Colonic mucosa (tissue), 4 donors: ENCODE measurements around the gene TREX2. TPM values are rescaled to one million over a fixed set of nuclear protein-coding genes. Genes with fewer than 3 reads are reported as not detected.

Experiments used
- DNase-seq: peaks from one replicate; pipeline ENCODE4 v3.0.0-alpha.2; 2020
- H3K27ac ChIP-seq: fragments of 200-600 bp; one replicate; pipeline ENCODE4 v1.8.0; 2021
- H3K27me3 ChIP-seq: fragments of 200-600 bp; one replicate; pipeline ENCODE4 v1.8.0; 2021
- H3K36me3 ChIP-seq: fragments of 200-600 bp; one replicate; pipeline ENCODE4 v1.8.0; 2021
- H3K4me1 ChIP-seq: fragments of 200-600 bp; one replicate; pipeline ENCODE4 v1.8.0; 2021; ENCODE audit warnings: mild to moderate bottlenecking
- H3K4me3 ChIP-seq: fragments of 200-600 bp; one replicate; pipeline ENCODE4 v1.8.0; 2021
- H3K9ac ChIP-seq, 2 donors: one replicate each; pipeline ENCODE4 v1.7.0; 2013; ENCODE audit warnings: control low read depth in 2 of 2, low read depth in 2 of 2, low read length in 2 of 2
- H3K9me3 ChIP-seq: fragments of 200-600 bp; one replicate; pipeline ENCODE4 v1.8.0; 2021
- intact Hi-C: fragments of 100-400 bp; cut with DNase I; formaldehyde crosslinking; loops from one replicate; pipeline ENCODE4 v1.14.1; 2022
- total RNA-seq, 2 donors: library from RNA; stranded (reverse); fragmentation: NEBNext Ultra II Directional in 1 of 2; extraction: Animal tissue kit (Norgen Biotek cat#: 25700) in 1 of 2; gene quantifications; one replicate each; pipeline ENCODE4 v1.2.1, GENCODE V29; 2021
- TF ChIP-seq, protein P1 (sequence below): fragments of 200-600 bp; IDR thresholded peaks from one replicate; pipeline ENCODE4 v1.8.0; 2022; ENCODE audit warnings: antibody characterized with exemption, mild to moderate bottlenecking
- donor health status: healthy.
- donor health status: DM: no; HTN: no; CAD: no.
- donor health status: DM: no; HTN: no; CAD: no.

The TREX2 gene
- total RNA-seq, 2 donors from 2014 or later = 1.2 TPM; not detected in 1

DNA sequence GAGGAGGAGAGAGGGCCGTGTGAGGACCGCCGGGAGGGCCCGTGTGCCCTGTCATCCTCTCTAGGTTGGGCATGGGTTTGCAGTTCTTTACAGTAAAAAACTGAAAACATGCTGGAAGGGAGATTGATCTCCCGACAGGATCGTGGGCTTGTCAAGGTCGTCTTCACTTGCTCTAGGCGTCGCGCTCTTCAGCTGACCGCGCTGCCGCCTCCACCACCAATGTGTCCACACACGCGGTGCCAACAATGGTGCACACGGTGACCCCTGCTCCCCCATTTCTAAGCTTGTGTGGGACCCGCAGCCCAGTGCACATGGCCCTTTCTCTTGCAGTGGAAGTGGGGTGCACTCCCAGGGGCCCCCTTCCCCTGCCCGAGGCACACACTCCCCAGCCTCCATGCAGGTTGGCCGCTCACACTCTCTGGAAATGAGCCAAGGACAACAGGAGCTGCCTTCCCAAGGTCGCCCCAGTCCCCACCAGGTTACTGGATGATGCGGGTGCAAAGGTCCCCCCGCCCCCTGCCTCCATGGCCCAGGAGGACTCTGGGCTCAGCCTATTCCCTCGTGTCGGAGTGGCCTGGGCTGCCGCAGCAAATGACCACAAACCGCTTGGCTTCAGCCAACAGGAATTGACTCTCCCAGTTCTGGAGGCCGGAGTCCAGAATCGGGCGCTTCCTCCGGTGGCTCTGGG lies 36.3 kb downstream of the TREX2 start:
- Histone ChIP-seq H3K9me3 (no peaks in the 10 kb centered on the region), H3K4me1 (no peaks in the 10 kb centered on the region), H3K36me3 (no peaks in the 10 kb centered on the region), H3K27me3 (peaks cover 10% of the 10 kb centered on the region), H3K4me3 (no peak overlapping the region), H3K27ac (no peak overlapping the region), H3K9ac (no peak overlapping the region)
- intact Hi-C loops = no loop called here
- no peak for DNase-seq
- TF ChIP-seq, protein P1, sequence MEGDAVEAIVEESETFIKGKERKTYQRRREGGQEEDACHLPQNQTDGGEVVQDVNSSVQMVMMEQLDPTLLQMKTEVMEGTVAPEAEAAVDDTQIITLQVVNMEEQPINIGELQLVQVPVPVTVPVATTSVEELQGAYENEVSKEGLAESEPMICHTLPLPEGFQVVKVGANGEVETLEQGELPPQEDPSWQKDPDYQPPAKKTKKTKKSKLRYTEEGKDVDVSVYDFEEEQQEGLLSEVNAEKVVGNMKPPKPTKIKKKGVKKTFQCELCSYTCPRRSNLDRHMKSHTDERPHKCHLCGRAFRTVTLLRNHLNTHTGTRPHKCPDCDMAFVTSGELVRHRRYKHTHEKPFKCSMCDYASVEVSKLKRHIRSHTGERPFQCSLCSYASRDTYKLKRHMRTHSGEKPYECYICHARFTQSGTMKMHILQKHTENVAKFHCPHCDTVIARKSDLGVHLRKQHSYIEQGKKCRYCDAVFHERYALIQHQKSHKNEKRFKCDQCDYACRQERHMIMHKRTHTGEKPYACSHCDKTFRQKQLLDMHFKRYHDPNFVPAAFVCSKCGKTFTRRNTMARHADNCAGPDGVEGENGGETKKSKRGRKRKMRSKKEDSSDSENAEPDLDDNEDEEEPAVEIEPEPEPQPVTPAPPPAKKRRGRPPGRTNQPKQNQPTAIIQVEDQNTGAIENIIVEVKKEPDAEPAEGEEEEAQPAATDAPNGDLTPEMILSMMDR = no peak

DNA sequence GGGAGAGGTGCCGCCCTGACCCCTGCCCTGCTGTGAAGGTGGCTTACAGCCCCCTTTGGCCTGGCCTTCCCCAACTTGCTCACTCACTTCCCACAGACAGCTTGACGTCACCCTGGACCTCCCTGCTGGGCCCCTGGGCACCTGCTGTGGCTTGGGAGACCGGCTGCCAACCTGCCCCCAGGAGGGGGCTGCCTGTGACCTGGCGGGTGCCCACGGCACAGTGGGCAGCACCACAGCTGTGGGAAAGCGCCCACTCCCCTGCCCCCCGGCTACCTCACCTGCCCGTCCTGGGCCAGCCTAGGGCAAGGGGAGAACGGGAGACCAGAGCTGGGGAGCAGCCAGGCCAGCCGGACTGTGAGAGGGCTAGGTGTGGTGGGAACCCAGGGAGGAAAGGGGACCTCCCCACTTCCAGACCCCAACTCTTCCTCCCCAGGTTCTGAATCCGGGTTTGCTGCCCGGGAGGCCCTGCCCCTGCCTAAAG lies 36.9 kb downstream of the TREX2 start:
- no peak overlapping the region for H3K4me3 ChIP-seq
- H3K9ac ChIP-seq = no peak overlapping the region
- no peak for DNase-seq
- no peaks in the 10 kb centered on the region for H3K4me1 ChIP-seq
- intact Hi-C loops = no loop called here
- no peaks in the 10 kb centered on the region for H3K9me3 ChIP-seq
- H3K27ac ChIP-seq = no peak overlapping the region
- peaks cover 10% of the 10 kb centered on the region for H3K27me3 ChIP-seq
- no peaks in the 10 kb centered on the region for H3K36me3 ChIP-seq
- TF ChIP-seq, protein P1 = no peak

DNA sequence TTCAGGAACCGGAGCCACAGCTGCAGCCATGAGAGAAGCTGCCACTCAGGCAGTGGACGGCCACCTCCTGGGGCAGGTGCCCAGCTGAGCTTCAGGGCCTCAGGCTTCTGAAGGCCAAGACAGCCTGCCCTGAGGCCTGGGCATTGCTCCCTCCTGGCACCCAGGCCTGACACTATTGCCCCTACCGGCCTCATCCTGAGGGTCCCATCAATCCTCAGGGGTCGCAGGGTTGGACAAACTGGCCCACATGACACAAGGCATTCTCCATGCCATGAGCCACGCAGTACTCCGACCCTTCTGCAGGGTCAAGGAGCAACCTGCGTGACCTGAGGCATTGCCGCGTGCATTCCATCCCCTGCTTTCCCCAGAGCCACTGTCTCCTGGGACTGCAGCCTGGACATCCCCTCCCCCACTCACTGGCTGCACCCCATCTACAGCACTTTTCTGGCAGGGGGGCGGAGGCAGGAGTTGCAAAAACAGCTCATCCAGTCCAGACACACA lies 37.6 kb downstream of the TREX2 start:
- no peaks in the 10 kb centered on the region for H3K9me3 ChIP-seq
- no peak overlapping the region for H3K27ac ChIP-seq
- H3K36me3 ChIP-seq = no peaks in the 10 kb centered on the region
- TF ChIP-seq, protein P1 = no peak
- DNase-seq = no peak
- no peak overlapping the region for H3K9ac ChIP-seq
- intact Hi-C loops = no loop called here
- H3K4me1 ChIP-seq = no peaks in the 10 kb centered on the region
- H3K4me3 ChIP-seq = no peak overlapping the region
- H3K27me3 ChIP-seq = peaks cover 10% of the 10 kb centered on the region

DNA sequence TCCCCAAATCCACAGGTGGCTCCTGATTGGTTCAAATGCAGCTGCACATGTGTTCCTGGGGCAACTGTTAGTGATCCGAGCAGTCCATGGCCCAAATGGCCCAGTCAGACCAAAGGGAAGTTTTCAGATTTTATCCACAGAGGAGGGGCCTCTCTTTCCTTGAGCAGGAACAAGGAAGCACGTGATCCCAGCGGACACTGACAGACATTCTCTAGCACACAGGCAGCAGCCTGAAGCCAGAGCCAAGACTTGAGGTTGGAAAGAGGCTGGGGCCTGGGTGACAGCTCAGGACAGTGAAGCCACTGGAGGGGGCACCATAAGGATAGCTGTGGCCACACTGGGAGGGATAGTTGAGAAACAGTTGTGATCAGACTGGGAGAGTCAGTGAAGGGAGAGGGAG lies 38.1 kb downstream of the TREX2 start:
- no peak overlapping the region for H3K27ac ChIP-seq
- H3K4me1 ChIP-seq = no peaks in the 10 kb centered on the region
- TF ChIP-seq, protein P1 = no peak
- no peaks in the 10 kb centered on the region for H3K9me3 ChIP-seq
- H3K4me3 ChIP-seq = no peak overlapping the region
- no peak for DNase-seq
- H3K36me3 ChIP-seq = no peaks in the 10 kb centered on the region
- peaks cover 10% of the 10 kb centered on the region for H3K27me3 ChIP-seq
- intact Hi-C loops = no loop called here
- no peak overlapping the region for H3K9ac ChIP-seq

DNA sequence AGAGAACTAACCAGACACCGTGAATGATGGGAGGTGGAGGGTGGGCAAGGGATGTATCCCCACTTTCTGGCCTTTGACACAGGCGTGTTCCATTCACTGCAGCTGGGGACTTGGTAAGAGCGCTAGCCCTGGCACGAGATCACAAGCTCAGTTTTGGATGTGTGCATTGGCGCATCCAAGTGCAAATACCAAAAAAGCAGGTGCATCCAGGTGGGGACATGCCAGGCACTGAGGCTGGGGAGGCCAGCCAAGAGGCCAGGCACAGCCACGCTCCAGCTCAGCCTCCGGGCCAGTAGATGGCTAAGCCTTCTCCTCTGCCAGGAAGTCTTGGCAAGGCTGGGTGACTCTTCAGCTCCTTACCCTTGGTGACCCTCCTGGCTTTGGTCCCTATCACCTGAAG lies 39.0 kb downstream of the TREX2 start:
- Histone ChIP-seq H3K36me3 (no peaks in the 10 kb centered on the region), H3K9me3 (no peaks in the 10 kb centered on the region), H3K27ac (no peak overlapping the region), H3K9ac (no peak overlapping the region), H3K27me3 (peaks cover 10% of the 10 kb centered on the region), H3K4me3 (no peak overlapping the region), H3K4me1 (no peaks in the 10 kb centered on the region)
- intact Hi-C loops = no loop called here
- TF ChIP-seq, protein P1 = no peak
- DNase-seq = no peak
